Measurements from ENCODE around the gene ADCY1.
"Not testable (repeated sequence)": the region's sequence is repeated elsewhere in the genome, so short reads cannot be mapped to it uniquely, and the experiment has no call there.

- 0 out of 2 replicates have a peak, but pooled peaks have one; percentile 3 for TF ChIP-seq CTCF (conservative IDR thresholded peaks at IDR 0.05; ENCODE audit: low read depth, low read length)
- not testable (repeated sequence) for TF ChIP-seq EZH2 (IDR thresholded peaks at IDR 0.05; ENCODE audit: borderline replicate concordance, low read depth, low read length, poor library complexity, severe bottlenecking)
Measured at GRCh38 chr7:45768516-45769394, 194.6 kb downstream of the ADCY1 start.

Measured in A673 (cell line).